Measurements from ENCODE around the gene RNF214.

GRCh38 chr11:117210620-117211019 is 21.9 kb upstream of the RNF214 start:
- TF ChIP-seq CTCF (optimal IDR thresholded peaks at IDR 0.05 in 1 of 3, IDR thresholded peaks at IDR 0.05 in 1 of 3, conservative IDR thresholded peaks at IDR 0.05 in 1 of 3; ENCODE audit: extremely low read depth in 1 of 3, insufficient read depth in 2 of 3, low read length in 3 of 3) (no peak), EZH2 (IDR thresholded peaks at IDR 0.05; ENCODE audit: low read length) (no peak)

All from keratinocyte (primary cell).